Hippocampal formation (tissue), 2 donors: ENCODE measurements around the gene KCNMB1.
"Not testable (repeated sequence)": the region's sequence is repeated elsewhere in the genome, so short reads cannot be mapped to it uniquely, and the experiment has no call there.

ENCODE experiments used
- DNase-seq, 2 donors: peaks; one replicate each; lab custom pipeline; 2025; lab: John Stamatoyannopoulos, UW

Gene KCNMB1

GRCh38 chr5:170377027-170377426 is 12.1 kb downstream of the KCNMB1 start:
- DNase-seq: no peak

- DNase-seq: not testable (repeated sequence)
Measured at GRCh38 chr5:170376526-170376925, 12.6 kb downstream of the KCNMB1 start.

- DNase-seq: no peak
Measured at GRCh38 chr5:170375283-170375682, 13.9 kb downstream of the KCNMB1 start.

- DNase-seq: no peak
Measured at GRCh38 chr5:170372971-170373370, 16.2 kb downstream of the KCNMB1 start.

GRCh38 chr5:170368586-170368985 is 20.6 kb downstream of the KCNMB1 start:
- DNase-seq: no peak

- DNase-seq: no peak
Measured at GRCh38 chr5:170366276-170366675, 22.9 kb downstream of the KCNMB1 start.

GRCh38 chr5:170365831-170366230 is 23.3 kb downstream of the KCNMB1 start:
- DNase-seq: no peak

GRCh38 chr5:170365011-170365410 is 24.2 kb downstream of the KCNMB1 start:
- no peak for DNase-seq

- peak in 1 of 2 donors; percentile 26 for DNase-seq
Measured at GRCh38 chr5:170363671-170364070, 25.5 kb downstream of the KCNMB1 start.

- no peak for DNase-seq
Measured at GRCh38 chr5:170362656-170363055, 26.5 kb downstream of the KCNMB1 start.

GRCh38 chr5:170362102-170362501 is 27.1 kb downstream of the KCNMB1 start:
- no peak for DNase-seq

- DNase-seq: no peak
Measured at GRCh38 chr5:170361616-170362015, 27.6 kb downstream of the KCNMB1 start.

GRCh38 chr5:170361116-170361515 is 28.1 kb downstream of the KCNMB1 start:
- DNase-seq: no peak

- DNase-seq: no peak
Measured at GRCh38 chr5:170360709-170361108, 28.5 kb downstream of the KCNMB1 start.

GRCh38 chr5:170357955-170358444 is 31.2 kb downstream of the KCNMB1 start:
- DNase-seq: peak; percentile 29 to 39

GRCh38 chr5:170355601-170356098 is 33.5 kb downstream of the KCNMB1 start:
- no peak for DNase-seq

GRCh38 chr5:170353961-170354360 is 35.2 kb downstream of the KCNMB1 start:
- no peak for DNase-seq

- DNase-seq: no peak
Measured at GRCh38 chr5:170353011-170353761, 36.0 kb downstream of the KCNMB1 start.

- no peak for DNase-seq
Measured at GRCh38 chr5:170348137-170348633, 41.0 kb downstream of the KCNMB1 start.

- no peak for DNase-seq
Measured at GRCh38 chr5:170347022-170347567, 42.1 kb downstream of the KCNMB1 start.

- no peak for DNase-seq
Measured at GRCh38 chr5:170345971-170346370, 43.2 kb downstream of the KCNMB1 start.

- DNase-seq: no peak
Measured at GRCh38 chr5:170343177-170343576, 46.0 kb downstream of the KCNMB1 start.

GRCh38 chr5:170342153-170342725 is 46.9 kb downstream of the KCNMB1 start:
- DNase-seq: no peak
